Activated CD8-positive, alpha-beta memory T cell treated with anti-CD3 and anti-CD28 coated beads, Interleukin-2, amount 50 U/mL, for 4 hours (primary cell): Measurements from ENCODE around the gene POSTN.
"Not testable (repeated sequence)": the region's sequence is repeated elsewhere in the genome, so short reads cannot be mapped to it uniquely, and the experiment has no call there.

Experiments used
- DNase-seq: peaks from one replicate; pipeline ENCODE4 v3.0.0-alpha.2; 2020

The POSTN gene

DNA sequence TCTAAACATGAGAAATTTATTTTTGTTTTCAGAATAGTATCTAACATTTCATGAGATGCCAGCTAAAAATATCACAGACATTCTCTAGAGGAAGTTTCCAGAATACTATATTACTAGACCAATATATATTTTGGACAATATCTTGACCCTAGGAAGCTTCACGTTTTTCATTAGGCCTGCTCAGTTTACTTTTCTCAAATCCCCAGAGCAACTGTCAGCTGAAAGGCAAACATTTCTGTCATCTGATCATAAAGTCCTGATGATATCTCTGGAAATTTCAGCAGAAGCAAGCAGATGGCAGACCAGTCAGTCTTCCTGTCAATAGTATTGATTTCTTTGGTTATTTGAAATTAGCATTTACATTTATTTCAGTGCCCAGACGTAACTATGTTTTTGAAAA is 4.0 kb downstream of the POSTN start:
- DNase-seq, result no peak

DNA sequence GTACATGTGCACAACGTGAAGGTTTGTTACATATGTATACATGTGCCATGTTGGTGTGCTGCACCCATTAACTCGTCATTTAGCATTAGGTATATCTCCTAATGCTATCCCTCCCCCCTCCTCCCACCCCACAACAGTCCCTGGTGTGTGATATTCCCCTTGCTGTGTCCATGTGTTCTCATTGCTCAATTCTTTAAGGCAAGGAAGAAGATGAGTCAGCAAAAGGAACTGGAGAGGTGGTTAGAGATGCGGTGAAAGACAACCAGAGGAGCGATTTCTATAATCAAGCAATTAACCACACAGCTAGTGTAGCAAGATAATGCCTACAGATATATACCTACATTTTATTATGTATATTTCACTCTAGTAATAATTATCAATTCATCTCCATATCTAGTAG is 9.2 kb downstream of the POSTN start:
- DNase-seq, result not testable (repeated sequence)

DNA sequence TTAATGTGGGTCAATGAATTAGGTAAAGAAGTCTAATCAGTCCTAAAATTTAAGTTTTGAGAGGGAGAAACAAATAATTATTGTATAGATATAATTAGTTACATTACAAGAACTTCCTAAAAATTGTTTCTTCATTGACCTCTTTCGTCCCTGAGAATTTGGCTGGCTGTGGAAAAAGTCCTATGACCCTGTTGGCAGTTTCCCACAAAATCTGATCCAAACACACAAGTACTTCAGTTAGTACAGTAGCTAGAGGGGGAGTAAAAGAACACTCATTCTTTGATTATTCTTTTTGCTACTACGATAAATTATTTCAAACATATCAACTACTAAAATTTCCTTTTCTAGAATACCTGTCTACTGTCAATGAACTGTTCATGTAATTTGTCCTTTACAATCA is 11.3 kb downstream of the POSTN start:
- DNase-seq, result no peak

DNA sequence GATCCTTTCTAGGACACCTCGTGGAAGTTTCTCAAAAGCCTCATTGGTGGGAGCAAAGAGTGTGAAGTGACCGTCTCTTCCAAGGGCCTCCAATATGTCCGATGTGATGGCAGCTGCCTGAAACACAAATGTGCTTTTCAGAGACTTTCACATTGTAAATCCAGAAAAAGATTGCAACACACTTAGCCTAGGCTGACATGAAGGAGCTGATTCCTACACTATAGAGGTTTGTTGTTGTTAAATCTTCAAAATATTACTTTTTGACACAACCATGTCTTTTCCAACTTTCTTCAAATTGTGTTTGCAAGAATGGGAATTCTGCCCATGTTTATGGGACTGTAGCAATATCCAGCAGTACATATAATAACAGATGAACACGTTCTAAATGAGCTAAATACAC is 12.4 kb downstream of the POSTN start:
- DNase-seq, result no peak

DNA sequence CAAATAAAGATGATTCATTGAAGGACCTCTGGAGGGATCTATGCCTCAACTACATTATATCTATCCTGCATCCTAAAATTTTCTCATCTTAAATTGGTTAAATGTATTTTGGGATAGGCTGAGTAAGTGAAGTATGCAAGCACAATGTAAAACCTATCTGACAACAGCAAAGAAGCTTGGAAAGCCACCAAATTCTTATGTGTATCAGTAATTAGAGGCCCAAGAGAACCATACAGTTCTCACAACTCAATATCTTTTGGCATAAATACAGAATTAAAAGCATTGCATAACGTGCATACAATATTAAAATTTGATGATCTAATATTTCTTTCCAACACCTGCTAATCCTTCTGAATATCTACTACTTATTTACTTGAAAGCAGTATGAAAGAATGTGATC is 13.0 kb downstream of the POSTN start:
- no peak for DNase-seq

DNA sequence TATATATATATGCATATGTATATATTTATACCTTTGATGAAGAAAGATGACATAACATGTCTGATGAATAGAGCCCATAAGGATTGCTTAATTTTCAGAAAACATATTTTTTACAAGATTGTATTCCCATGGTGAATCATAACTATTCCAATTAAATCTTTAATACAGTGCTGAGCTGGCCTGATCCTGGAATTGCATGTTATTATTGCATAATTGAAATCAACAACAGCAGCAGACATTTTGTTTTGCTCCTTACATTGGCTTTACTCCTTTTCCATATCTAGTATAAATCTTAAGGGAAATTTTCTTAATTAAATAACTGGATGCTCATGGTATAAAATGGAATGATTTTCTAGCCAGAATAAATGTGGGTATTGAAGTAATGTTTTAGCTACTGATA is 22.0 kb downstream of the POSTN start:
- no peak for DNase-seq

DNA sequence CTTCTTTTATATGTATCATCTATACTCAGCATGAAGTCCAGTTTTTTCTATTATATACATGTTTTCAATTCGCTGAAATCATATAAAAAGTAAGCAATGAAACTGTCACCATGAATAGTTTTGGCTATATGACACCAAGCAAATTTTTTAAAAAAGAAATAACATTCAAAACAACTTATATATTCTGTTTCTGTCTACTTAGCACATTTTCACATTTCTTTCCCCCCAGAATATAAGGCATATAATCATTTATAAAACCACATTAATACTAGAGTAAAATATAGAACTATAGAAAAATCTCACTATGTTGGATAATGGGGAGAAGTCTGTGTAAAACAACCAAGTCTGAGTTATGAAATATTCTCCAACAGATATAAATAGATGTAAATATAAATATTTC is 33.1 kb downstream of the POSTN start:
- no peak for DNase-seq

DNA sequence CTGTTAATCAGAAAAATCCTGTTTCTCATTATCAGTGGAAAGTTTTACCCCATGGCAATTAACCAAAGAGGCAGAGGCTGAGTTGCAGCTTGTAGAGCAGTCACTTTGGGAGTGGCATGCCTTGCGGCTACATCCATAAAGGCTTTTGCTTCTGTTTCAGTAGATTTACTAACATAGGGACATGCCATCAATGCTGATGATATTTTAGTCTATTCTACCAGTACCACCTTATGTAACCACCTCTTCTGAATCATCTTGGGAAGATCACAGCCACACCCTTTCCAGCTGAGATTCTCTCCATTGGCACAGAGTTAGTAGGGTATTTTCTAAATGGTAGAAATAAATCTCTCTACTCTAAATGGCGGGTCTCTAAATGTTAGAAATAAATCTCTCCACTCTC is 37.5 kb downstream of the POSTN start:
- no peak for DNase-seq

DNA sequence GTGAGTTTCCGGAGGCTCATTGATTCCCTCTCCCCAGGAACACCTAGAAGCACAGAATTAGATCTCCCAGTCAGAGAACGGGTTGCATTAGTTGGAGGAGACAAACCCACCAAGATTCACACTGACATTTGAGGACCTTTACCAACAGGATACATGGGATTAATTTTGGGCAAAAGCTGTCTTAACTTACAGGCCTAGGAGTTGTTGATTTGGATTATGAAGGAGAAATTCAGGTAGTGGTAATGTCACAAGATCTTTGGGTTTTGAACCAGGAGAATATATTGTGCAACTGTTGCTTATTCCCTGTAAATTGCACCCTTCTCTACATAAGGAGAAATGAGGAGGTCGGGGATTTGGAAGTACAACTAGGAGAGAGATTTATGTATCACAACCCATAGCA is 38.0 kb downstream of the POSTN start:
- no peak for DNase-seq

DNA sequence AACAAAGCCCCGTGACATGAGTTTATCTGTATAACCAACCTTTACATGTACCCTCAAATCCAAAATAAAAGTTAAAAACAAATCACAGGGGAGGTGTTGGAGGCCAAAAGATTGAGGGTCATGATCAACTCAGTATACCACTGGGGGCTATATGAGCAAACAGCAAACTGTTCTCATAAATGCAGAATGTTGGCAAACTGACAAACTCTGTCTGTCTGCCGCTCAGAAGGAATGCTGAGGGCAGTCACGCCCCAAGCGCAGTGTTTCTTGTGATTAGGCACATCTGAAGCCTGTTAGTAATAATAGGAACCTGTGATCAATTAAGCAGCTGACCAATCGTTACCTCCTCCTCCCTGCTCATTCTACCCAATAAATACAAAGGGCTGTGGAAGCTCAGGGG is 39.8 kb downstream of the POSTN start:
- not testable (repeated sequence) for DNase-seq

DNA sequence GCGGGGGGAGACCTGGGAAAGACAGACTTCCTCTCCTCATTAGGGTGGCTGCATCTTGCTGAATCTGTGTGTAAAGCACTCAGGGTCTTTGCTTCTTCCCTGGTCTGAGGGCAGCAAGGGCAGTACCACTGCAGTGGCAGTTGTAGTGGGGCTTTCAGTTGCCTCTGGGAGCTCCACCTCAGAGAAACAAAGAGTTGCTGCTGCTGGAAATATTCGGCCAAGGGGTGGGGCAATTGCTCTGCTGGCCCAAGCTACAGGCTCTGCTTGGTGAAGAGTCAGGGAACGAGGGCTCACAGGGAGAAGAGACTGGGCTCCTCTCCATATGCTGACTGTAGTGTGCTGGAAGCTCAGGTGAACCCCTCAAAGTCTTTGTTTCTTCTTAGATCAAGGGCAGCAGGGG is 52.5 kb downstream of the POSTN start:
- no peak for DNase-seq

DNA sequence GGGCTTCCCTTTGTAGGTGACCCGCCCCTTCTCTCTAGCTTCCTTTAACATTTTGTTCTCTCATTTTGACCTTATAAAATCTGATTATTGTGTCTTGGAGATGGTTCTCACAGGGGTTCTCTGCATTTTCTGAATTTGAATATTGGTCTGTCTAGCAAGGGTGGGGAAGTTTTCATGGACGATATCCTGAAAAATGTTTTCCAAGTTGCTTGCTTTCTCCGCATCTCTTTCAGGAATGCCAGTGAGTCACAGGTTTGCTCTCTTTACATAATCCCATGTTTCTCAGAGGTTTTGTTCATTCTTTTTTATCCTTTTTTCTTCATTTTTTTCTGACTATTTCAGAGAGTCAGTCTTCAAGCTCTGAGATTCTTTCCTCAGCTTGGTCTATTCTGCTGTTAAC is 53.6 kb downstream of the POSTN start:
- DNase-seq, result no peak

DNA sequence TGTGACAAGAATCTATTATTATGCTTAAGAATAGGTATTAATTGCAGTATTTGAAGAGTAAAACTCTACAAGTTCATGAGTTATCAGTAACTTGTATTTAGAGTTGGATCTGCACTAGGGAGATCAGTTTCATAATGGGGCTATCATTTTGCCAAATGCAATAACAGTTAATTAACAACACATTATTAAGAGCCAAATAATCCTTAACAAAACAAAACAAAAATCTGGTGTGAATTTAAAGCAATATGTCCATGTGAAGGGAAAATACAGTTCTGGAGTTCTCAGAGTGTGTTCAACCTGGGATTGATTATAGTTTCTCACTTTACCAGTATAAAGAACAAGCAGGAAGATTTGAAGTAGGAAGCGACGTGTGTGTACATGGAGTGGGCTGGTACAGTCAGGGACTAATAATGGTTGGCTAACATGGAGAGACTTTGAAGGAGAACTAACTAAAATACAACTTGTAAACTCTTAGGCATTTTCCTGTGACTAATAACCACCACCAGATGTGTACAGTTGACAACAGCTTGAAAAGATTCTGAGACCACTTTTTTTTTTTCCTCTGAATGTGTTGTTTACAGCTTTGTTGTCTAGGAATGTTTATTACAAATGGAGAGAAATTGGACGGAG is 58.5 kb downstream of the POSTN start:
- DNase-seq, result no peak

DNA sequence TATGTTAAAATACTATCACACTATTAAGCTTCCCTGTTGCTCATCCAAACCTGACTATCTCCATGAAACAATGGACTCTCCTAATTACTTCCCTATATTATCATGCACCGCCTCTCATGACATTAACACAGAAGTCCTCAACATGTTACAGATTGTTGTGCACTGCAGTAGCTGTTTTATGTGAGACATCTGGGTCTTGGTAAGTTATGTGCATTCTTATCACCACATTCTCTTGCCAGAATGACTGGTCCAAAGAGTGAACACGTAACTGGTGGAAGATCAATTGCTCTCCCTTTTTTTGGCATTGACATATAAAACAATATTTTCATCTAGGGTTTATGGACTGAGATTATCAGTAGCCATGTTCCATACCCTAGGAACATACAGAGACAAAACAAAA is 59.4 kb downstream of the POSTN start:
- no peak for DNase-seq

DNA sequence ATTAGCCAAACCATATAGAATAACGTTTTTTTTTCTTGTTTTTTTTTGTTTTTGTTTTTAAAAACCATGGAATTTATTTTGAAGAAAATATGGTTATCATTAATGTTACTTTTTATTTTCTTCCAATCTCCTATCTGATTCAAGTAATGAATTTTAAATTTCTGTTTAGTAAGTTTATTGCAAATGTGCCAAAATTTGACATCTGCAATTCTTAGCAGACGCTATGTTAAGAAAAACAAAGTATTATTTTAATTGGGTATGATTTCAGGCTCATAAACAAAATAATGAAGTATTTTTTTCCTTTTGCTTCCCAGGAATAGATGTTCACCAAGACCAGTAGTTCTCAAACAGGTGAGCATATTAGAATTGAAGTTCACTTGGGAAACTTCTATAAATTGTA is 63.1 kb downstream of the POSTN start:
- DNase-seq, result no peak

DNA sequence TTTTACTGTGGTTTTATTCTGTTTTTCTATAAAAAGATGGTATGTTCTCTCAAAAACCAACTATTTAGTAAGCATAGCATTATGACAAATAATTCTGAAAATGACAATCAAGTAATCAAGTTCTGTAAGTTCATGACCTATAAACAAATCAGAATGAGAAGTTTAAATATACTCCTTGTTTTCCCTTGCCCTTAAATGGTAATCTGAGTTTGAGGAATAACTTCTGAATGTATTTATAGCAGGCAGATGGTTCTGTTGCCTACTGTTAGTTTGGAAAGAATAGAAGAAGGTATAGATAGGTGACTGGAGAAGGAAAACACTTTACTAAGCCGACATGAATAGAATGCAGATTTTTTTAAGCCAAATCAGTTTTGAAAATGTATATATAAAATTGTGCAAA is 63.9 kb downstream of the POSTN start:
- no peak for DNase-seq

DNA sequence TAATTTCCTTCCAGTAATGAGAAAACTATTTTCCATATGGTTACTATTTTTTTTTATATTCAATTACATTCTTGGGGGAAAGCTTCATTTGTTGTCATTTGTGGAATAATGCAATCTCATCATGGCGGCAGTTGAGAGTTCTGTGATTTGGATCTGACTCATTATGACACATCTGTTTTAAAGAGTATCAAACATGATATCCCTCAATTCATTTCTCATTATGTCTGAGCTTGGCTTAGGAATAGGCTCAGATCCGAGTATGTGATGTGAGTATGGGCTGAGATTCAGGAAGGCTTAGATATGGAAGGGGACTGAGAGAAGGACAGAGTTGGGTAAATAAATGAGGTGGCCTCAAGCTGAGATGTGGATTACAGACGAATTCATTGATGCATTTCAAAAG is 64.4 kb downstream of the POSTN start:
- DNase-seq, result no peak

DNA sequence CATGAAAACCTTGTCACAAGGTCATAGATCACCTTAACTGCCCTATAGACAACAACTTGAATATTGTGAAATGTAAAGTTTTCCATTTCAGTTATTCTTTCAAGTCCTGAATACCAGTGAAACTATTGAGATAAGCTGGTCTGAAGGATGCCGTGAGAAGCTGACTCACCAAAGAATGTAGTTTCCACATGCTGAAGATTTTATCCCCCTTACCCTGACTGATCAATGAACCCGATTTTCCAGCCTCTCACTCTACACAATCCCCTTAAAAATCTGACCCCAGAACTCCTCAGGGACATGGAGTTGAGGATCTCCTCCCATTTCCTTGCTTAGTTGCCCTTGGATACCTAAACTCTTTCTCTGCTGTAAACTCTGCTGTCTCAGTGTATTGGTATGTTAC is 67.5 kb downstream of the POSTN start:
- DNase-seq, result no peak

DNA sequence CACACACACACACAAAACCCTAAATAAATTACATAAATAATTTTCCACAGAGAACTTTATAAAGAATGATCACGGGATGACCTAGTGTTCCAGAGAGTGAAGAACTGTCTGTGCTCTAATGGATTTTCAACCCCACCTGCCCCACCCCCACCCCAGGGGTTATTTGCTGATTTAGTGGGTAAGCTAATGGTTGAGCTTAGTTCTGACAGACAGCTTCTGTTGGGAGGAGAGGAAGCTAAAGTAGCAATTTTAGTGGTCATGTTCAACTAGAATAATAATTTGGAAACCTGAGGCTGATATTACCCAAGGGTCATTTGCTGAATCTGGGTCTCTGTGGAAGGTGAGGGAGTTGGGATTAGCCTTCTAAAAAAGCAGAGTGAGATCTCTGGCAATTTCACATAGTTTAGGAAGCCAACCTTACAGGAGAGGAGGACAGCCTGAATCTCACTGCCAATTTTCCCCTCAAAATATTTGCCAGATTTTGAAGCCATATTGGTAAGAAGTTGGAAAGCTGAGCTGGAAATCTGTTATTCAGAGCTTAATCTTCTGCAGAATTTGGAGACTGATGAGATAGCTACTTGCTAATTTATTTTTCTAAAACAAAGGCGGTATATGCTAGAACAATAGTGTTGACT is 68.7 kb downstream of the POSTN start:
- no peak for DNase-seq

DNA sequence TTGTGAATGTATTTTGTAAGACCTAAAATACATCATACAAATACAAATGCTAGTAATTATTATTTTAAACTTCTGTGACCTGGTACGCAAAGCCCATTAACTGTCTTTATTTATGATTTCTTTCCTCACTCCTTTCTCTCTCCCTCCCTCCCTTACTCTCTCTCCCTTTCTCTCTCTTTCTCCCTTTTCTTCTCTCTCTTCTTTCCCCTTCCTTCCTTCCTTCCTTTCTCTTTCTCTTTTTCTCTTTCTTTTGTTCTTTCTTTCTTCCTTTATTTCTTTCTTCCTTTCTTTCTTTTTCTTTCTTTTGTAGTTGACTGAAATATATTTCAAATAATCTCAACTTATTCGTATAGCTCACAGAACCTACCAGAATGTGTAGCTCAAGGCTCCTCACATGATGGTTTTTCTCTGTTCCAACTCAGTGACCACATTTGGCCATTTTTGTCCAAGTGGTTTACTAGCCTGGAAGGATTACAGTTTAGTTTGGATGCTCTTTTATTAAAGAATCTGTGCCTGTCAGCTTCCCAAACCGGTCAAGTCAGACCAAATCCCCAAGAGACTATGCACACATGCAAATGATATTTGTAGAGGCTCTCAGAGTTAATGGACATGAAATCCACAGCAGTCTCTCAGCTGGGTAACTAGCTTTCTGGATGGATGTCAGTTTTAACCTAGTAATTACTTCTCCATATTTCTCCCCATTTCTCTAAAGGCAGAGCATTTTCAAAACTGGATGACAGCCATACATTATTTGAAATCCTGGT is 71.7 kb downstream of the POSTN start:
- no peak for DNase-seq

DNA sequence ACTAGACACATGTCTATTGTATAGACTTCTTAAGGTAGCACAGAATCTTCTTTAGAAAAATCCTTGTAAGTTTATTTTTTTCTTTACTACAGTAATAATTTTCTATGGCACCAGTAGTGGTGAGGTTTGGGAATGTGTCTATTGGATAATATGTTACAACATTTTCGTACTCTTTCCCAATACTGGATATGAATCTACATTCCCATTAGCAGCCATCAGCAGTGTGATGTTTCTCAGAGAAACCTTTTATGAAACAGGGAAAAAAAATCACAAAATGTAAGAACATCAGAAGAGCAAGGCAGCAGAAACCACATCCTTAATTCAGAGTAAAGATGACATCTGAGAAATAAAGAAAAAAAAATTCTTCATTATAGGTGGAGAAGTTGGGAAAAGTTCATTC is 83.3 kb downstream of the POSTN start:
- DNase-seq, result no peak
